OCI-LY7 (cell line): ENCODE data around the gene IGFBP2. TPM values are rescaled to one million over a fixed set of nuclear protein-coding genes. Genes with fewer than 3 reads are reported as not detected.

ENCODE experiments used
- BruUV-seq: library from RNA; stranded (reverse); fragments of 400-500 nt; replicated peaks from 2 replicates; lab custom pipeline; 2021; lab: Mats Ljungman, UMichigan
- CTCF ChIA-PET: fragments of 300-600 bp; sonication (Branson Sonifier 250); formaldehyde crosslinking; loops from one replicate; lab custom pipeline; 2022; ENCODE audit warnings: antibody characterized with exemption; ENCODE audit not compliant: unreplicated experiment; lab: Charles Lee
- POLR2A ChIA-PET: fragments of 300-600 bp; sonication (Branson Sonifier 250); formaldehyde crosslinking; loops from one replicate; lab custom pipeline; 2022; ENCODE audit warnings: antibody characterized with exemption; lab: Charles Lee
- DNase-seq: peaks from one replicate; pipeline ENCODE4 v3.0.0-alpha.2; 2015; ENCODE audit warnings: low spot score
- H2AFZ ChIP-seq: fragments of 200-600 bp; sonication (generic), shearing (Covaris generic); 2 replicates; pipeline ENCODE4 v1.6.1; 2014; ENCODE audit warnings: mild to moderate bottlenecking, antibody characterized with exemption, low read length, moderate library complexity
- H3K27ac ChIP-seq: fragments of 200-600 bp; sonication (generic); 2 replicates; pipeline ENCODE4 v1.5.1; 2014; ENCODE audit warnings: mixed run types, low read depth, mild to moderate bottlenecking, moderate library complexity, low read length, inconsistent platforms; ENCODE audit not compliant: poor library complexity, severe bottlenecking
- H3K36me3 ChIP-seq: fragments of 200-600 bp; sonication (generic); 2 replicates; pipeline ENCODE4 v1.6.1; 2014; ENCODE audit warnings: mild to moderate bottlenecking, antibody characterized with exemption, low read length, moderate library complexity, mixed read lengths; ENCODE audit not compliant: insufficient read depth
- H3K4me1 ChIP-seq: fragments of 200-600 bp; sonication (generic); 2 replicates; pipeline ENCODE4 v1.5.1; 2014; ENCODE audit warnings: mild to moderate bottlenecking, low read length; ENCODE audit not compliant: insufficient read depth, poor library complexity, severe bottlenecking
- H3K4me2 ChIP-seq: fragments of 200-600 bp; sonication (generic); 2 replicates; pipeline ENCODE4 v1.6.1; 2014; ENCODE audit warnings: mild to moderate bottlenecking, low read length
- H3K4me3 ChIP-seq: fragments of 200-600 bp; sonication (generic); 2 replicates; pipeline ENCODE4 v1.5.1; 2014; ENCODE audit warnings: mild to moderate bottlenecking, low read depth, low read length; ENCODE audit not compliant: poor library complexity, severe bottlenecking
- H3K79me2 ChIP-seq: fragments of 200-600 bp; sonication (generic); 2 replicates; pipeline ENCODE4 v1.6.1; 2016; ENCODE audit warnings: low read depth, mild to moderate bottlenecking, low read length, moderate library complexity, mixed read lengths; ENCODE audit not compliant: insufficient read depth
- H3K9me2 ChIP-seq: fragments of 200-600 bp; sonication (generic); 2 replicates; pipeline ENCODE4 v1.6.1; 2016; ENCODE audit warnings: mild to moderate bottlenecking, low read length, mixed read lengths; ENCODE audit not compliant: insufficient read depth
- H3K9me3 ChIP-seq: fragments of 200-600 bp; sonication (generic); 2 replicates; pipeline ENCODE4 v1.6.1; 2014; ENCODE audit warnings: mild to moderate bottlenecking, mixed run types, low read length, mixed read lengths
- H4K20me1 ChIP-seq: fragments of 200-600 bp; sonication (generic); 2 replicates; pipeline ENCODE4 v1.6.1; 2014; ENCODE audit warnings: mild to moderate bottlenecking, antibody characterized with exemption, low read length, moderate library complexity, mixed read lengths; ENCODE audit not compliant: insufficient read depth
- EZH2phosphoT487 ChIP-seq: fragments of 200-600 bp; sonication (generic); IDR thresholded peaks from 2 replicates; pipeline ENCODE4 v1.6.1; 2018; ENCODE audit warnings: low read depth, borderline replicate concordance, mild to moderate bottlenecking, mixed run types, antibody characterized with exemption, low read length, moderate library complexity, mixed read lengths
- intact Hi-C: fragments of 100-400 bp; cut with micrococcal nuclease; formaldehyde crosslinking; loops from one replicate; pipeline ENCODE4 v1.10.0; 2022; ENCODE audit not compliant: unreplicated experiment
- total RNA-seq, 2 experiments: library from RNA; depleted of rRNA in 1 of 2; stranded (reverse); fragments of >200 nt in 1 of 2; shearing (Covaris generic) in 1 of 2; gene quantifications; 2 replicates each; pipeline ENCODE4 v1.2.3, GENCODE V29; 2014 to 2022
- TF ChIP-seq, protein P1 (sequence below): fragments of 200-600 bp; sonication (generic); conservative IDR thresholded peaks from 2 replicates; pipeline ENCODE4 v1.5.1; 2014; ENCODE audit warnings: mild to moderate bottlenecking, antibody characterized with exemption, low read length, moderate library complexity, mixed read lengths

The IGFBP2 gene
- total RNA-seq, 2 experiments from 2014 or later: 0.66 TPM; not detected in 1

DNA sequence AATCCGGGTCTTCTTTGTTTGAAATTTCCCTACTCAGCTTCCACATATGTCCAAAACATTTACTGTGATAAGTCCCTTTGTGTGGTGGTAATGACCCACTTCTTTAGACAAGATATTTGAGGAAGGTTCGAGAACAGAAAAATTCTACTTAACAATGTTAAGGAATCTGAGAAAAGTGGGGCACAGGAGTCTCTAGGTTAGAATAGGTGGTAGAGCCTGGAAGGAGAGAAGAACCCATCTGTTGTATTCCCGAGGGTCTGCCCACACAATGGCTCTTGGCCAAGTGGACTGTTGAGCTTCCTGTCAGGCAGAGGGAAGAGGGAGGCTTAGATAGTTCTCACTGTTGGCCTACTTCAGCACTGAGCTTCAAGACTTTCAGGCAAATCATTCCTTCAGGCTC is 4.3 kb downstream of the IGFBP2 start:
- intact Hi-C loops: no loop called here
- H3K9me2 ChIP-seq: no peaks in the 10 kb centered on the region
- no peaks in the 10 kb centered on the region for H3K4me1 ChIP-seq

DNA sequence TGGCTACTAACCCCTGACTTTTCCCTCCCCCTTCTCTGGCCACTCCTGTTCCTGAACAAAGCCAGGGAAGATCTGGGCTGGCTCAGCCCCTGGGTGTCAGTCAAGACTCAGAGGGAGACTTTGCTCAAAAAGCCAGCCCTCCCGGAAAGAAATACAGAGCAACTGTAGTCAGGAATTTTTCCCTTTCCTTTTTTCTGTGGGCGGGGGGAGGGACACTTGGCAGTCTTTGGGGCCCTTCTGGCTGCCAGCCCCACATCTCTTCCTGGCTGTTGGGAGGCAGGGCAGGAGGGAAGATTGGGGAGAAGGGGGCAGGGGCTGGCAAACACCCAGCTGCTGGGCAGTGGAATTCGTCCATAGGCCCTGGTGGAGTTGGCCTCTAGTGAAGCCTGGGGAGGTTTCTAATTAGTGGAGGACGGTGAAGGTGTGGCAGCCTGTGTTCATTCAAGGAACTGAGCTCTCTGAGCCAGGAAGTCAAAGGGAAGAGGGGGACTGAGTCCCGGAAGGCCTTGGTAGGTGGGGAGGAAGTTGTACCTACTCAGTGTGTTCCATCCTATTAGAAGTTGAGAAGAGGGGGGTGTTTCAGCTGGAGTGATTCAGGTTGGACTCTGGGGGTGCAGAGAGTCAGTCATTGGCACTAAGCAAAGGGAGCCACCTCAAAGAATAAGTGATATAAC is 10.9 kb downstream of the IGFBP2 start:
- peak overlapping the region; percentile 69; the same call in 1 of the 2 replicates for H2AFZ ChIP-seq
- H3K4me1 ChIP-seq: peaks cover 5% of the 10 kb centered on the region
- DNase-seq: no peak
- no peak for TF ChIP-seq EZH2phosphoT487
- TF ChIP-seq, protein P1, sequence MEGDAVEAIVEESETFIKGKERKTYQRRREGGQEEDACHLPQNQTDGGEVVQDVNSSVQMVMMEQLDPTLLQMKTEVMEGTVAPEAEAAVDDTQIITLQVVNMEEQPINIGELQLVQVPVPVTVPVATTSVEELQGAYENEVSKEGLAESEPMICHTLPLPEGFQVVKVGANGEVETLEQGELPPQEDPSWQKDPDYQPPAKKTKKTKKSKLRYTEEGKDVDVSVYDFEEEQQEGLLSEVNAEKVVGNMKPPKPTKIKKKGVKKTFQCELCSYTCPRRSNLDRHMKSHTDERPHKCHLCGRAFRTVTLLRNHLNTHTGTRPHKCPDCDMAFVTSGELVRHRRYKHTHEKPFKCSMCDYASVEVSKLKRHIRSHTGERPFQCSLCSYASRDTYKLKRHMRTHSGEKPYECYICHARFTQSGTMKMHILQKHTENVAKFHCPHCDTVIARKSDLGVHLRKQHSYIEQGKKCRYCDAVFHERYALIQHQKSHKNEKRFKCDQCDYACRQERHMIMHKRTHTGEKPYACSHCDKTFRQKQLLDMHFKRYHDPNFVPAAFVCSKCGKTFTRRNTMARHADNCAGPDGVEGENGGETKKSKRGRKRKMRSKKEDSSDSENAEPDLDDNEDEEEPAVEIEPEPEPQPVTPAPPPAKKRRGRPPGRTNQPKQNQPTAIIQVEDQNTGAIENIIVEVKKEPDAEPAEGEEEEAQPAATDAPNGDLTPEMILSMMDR: no peak
- H3K27ac ChIP-seq: no peak overlapping the region
- H3K36me3 ChIP-seq: no peaks in the 10 kb centered on the region
- no peaks in the 10 kb centered on the region for H4K20me1 ChIP-seq
- POLR2A ChIA-PET: interaction anchor here (0.7 to 0.9 kb wide), 3 partner anchors 20 to 351 kb away, joined by 3 read pairs; no protein-coding TSS in a partner anchor
- H3K9me2 ChIP-seq: no peaks in the 10 kb centered on the region
- CTCF ChIA-PET: interaction anchor here (0.5 kb wide), 1 partner anchor 41 kb away, joined by 6 read pairs; no protein-coding TSS in a partner anchor
- intact Hi-C loops: no loop called here
- no peaks in the 10 kb centered on the region; the same call in 1 of the 2 replicates for H3K9me3 ChIP-seq
- no peak overlapping the region for H3K4me2 ChIP-seq
- BruUV-seq: no TSS peak
- no peak overlapping the region for H3K4me3 ChIP-seq
- no peaks in the 10 kb centered on the region for H3K79me2 ChIP-seq

More for the DNA sequence above, 4.3 kb downstream of the IGFBP2 start:
- no peaks in the 10 kb centered on the region for H3K79me2 ChIP-seq
- no peak overlapping the region for H3K4me2 ChIP-seq
- no peak overlapping the region for H3K27ac ChIP-seq
- H3K9me3 ChIP-seq: no peaks in the 10 kb centered on the region
- H2AFZ ChIP-seq: no peak overlapping the region
- no peaks in the 10 kb centered on the region for H3K36me3 ChIP-seq
- no peak for TF ChIP-seq EZH2phosphoT487
- TF ChIP-seq, protein P1: no peak
- BruUV-seq: no TSS peak
- no peak for DNase-seq
- no peaks in the 10 kb centered on the region for H4K20me1 ChIP-seq
- POLR2A ChIA-PET: no interaction called here
- CTCF ChIA-PET: no interaction called here
- no peak overlapping the region for H3K4me3 ChIP-seq
